HG02798 (cell line): ENCODE data around the gene WDR18.

Experiments used
- ATAC-seq: cut with Tn5 transposase; IDR thresholded peaks from one replicate; pipeline ENCODE4 v1.9.1; 2021; ENCODE audit warnings: mild to moderate bottlenecking; ENCODE audit not compliant: unreplicated experiment, poor library complexity

WDR18 gene, protein sequence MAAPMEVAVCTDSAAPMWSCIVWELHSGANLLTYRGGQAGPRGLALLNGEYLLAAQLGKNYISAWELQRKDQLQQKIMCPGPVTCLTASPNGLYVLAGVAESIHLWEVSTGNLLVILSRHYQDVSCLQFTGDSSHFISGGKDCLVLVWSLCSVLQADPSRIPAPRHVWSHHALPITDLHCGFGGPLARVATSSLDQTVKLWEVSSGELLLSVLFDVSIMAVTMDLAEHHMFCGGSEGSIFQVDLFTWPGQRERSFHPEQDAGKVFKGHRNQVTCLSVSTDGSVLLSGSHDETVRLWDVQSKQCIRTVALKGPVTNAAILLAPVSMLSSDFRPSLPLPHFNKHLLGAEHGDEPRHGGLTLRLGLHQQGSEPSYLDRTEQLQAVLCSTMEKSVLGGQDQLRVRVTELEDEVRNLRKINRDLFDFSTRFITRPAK

DNA sequence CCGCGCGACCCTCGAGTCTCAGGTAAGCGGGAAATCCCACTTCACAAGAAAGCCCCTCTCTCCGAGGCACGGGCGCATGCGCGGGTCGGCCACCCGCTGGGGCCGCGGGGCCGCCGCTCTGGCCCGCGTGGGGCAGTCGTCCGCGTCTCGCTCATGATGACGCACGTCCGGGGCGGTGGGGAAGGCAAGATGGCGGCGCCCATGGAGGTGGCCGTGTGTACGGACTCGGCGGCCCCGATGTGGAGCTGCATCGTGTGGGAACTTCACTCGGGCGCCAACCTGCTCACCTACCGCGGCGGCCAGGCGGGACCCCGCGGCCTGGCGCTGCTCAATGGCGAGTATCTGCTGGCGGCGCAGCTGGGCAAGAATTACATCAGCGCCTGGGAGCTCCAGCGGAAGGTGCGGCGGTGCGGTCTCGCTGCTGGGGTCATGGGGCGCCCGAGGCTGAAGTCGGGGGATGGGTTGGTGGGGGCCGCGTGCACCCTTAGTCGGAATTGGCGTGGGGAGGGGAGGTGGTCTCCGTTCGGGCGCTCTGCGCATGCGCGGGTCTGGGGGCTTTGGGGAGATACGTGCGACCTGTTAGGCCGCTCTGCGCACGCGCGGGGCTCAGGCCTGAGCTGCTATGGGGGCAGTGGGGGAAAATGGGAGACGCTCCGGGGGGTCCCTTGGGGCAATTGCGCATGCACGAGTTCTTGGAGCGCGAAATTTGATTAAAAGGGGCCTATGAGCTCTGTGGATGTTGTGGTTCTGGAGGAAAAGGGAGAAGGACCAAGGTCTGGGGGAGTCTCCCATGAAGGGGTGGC, at the start of gene WDR18:
WDR18 (plus strand) TSS at position 181 of the 803 bp plus-strand sequence; CDS start at position 190, 9 bp downstream.
- peak; percentile 87 for ATAC-seq

DNA sequence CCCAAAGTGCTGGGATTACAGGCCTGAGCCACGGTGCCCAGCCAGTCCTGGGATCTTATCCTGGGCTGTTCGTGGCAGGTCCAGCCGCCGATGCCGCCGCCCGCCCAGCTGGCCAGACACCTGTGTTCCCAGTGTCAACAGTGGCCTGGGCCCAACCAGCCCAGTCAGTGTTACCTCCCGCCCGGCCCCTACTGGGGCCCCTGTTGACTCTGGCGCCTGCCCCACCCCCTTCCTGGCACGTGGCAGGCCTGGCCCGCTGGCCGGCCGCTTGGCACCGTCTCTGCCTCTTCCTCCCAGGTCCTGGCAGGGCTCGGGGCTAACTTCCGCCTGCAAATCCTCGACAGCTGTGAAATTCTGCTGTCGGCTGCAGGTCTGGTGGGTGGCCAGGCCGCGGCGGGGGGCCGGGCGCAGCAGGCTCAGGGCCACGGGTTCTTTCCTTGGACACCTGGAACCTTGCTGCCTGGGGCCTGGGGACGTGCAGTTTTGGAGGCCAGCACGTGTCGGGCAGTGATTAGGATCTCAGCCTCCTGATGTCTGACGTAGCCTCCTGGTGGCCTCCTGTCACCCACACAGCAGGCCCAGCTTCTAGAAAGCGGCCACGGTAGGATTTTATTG, 49.2 kb upstream of the WDR18 start:
- no peak for ATAC-seq

DNA sequence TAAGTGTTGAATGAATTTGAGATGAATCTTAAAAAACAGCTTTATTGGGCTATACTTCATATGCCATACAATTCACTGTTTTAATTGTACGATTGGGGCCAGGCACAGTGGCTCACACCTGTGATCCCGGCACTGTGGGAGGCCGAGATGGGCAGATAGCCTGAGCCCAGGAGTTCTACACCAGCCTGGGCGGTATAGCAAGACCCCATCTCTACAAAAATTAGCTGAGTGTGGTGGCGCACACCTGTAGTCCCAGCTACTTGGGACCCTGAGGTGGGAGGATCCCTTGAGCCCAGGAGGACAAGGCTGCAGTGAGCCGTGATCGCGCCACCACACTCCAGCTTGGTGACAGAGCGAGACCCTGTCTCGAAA, 48.0 kb upstream of the WDR18 start:
- no peak for ATAC-seq

DNA sequence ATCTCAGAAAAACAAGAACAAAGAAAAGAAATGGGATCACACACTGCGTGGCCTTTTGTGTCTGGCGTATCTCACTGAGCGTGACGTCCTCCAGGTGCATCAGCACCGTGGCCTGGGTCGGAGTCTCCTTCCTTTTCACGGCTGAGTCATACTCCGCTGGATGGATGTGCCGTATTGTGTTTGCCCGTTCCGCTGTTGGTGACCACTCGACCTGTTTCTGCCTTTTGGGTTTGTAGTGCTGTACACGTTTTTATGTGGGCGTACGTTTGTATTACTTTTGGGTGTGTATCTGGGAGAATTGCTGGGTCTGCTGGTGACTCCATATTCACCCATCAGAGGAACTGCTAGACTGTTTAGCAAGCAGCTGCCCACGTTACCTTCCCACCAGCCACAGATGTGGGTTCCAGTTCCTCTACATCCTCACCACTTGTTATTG, 46.9 kb upstream of the WDR18 start:
- no peak for ATAC-seq

DNA sequence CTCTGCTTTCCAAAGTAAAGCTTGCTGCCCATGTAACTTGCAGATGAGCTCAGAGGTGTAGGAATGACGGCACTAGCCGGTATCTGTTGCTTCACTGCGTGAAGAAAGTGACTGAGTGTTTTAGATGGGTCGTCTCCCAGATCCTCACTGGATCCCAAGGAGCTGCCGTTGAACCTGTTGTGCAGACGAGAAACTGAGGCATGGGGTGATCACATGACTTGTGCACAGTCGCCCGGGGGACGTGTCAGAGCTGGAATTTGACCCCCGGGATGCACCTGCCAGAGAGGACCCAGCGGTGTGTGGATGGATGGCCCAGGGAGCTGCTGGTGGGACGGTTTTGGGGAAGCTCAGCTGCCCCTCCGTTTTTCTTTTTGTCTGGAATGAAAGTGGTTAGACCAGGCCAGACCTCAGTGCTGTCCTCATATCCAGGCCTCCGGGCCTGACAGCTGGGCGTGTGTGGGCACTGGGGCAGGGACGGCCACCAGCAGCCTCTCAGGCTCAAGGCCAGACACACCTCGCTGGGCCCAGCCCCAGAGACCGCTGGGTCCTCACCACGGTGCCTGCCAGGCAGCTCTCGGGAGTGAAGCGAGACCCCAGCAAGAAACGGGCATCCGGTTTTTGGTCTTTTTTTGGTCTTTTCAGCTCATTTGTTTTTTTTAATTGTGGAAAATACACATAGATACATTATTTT, 45.8 kb upstream of the WDR18 start:
- ATAC-seq: no peak

DNA sequence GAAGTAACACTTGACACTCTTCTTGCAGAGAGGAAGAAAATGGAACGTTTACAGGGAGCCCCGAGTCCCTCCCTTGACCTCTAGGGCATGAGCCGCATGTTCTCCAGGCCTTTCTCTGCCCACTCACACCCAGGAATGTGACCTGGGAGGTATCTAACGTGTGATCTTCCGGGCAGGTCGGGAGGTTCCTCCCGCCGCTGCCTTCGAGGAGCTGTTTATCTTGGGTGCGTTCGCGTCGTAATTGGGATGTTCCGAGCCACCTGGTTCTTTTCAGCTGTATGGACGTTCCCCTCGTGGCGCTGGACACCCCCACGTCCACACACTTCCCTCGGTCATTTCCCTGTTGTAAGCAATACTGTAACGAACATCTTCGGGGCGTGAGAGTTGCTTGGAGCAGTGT, 44.7 kb upstream of the WDR18 start:
- no peak for ATAC-seq

DNA sequence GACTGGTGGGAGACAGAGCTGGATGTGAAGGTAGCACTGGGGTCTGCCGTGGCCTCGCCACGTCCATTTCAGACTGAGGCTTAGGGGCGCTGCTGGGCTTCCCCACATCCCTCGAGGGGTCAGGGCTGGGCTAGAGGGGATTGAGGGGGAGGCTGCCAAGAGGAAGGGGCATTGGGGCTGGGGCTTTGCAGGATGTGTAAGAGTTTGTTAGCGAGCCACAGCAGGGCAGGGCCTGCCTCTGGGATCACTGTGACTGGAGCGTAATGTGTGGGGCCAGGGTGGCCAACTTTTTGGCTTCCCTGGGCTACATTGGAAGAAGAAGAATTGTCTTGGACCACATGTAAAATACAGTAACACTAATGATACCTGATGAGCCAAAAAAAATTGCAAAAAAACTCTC, 44.2 kb upstream of the WDR18 start:
- no peak for ATAC-seq

DNA sequence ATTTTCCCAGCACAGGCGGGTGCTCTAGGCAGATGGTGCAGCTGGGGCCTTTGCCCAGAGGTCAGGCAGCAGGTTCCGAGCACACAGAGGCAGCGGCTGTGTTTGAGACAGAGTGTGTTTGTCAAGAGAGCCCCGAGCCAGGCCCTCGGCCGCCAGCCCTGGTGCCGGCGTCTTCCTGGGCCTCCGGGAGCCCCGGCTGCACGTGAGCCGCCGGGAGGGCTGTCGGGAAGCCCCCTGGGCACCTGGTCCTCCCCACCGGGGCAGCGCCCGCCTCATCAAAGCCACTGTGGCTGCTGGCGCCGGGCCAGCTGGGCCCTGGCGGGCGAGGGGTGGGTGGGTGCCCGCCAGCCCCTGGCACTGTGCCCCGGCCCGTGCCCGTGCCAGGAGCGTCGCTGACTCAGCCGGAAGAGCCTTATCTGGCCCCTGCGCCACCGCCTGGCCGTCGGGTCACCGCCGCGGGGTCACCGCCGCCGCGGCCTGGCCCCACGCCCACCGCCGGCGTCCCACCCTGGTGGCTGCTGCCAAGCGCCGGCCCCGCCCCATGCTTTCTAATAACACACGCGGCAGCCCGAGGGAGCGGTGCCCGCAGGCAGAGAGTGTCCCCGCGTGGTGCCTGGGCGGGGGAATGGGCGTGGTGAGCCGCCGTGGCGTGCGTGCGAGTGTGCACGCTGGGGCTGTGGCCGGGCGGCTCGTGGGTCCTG, 43.4 kb upstream of the WDR18 start:
- ATAC-seq: peak; percentile 32

DNA sequence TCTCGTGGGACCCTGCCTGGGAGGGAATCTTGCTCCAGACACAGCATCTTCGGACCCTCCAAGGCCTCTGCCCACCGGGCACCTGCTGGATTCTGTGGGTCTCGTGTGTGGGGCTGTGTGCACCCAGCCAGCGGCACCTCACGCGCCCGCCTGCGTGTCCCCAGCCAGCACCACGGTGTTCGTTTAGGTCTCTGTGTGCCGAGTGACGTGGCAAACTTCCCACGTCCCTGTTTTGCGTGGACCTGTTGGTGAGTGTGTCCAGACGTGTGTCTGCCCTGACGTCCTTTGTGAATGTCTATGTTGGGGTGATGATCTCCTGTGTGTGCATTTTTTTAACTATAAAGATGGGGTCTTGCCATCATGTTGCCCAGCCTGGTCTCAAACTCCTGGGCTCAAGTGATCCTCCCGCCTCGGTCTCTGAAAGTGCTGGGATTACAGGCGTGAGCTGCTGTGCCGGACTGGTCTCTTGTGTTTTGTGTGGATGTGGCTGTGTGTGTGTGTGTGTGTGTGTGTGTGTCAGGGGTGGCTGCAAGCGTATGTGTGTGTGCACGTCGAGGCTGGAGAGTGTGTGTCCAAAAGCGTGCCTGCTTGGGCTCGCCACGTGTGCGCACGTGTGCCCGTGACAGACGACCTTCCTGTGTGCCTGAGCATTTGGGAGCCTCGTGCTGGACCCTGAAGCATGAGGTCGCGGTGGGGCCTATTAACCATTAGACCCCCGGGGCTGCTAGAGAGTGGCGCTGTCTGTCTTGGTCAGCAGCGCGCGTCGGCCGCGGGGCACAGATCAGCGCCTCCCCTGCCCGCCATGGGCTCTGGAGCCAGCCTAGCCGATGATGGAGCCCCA, 42.6 kb upstream of the WDR18 start:
- ATAC-seq: no peak

DNA sequence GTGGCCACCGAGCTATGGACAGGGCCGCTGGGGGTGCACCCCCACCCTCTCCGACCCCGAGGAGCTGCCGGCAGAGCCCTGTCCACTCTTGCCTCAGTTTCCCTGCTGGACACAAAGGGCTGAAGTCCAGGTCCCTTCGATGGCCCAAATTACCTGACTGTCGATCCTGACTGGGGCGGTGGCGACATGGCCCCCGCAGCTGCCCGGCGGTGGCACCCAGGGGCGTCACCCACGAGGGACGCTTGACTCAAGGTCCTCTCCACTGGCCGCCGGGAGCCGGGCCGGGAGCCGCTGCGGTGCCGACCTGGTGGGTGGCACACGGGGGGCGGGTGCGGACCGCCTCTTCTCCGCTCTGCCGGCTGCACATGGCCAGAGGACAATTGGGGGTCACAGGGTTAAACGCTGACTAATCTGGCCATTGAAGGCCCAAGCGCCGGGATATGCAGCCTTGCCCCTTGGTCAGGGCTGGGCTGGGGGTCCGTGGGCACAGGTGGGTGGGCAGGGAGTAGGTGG, 42.0 kb upstream of the WDR18 start:
- no peak for ATAC-seq

DNA sequence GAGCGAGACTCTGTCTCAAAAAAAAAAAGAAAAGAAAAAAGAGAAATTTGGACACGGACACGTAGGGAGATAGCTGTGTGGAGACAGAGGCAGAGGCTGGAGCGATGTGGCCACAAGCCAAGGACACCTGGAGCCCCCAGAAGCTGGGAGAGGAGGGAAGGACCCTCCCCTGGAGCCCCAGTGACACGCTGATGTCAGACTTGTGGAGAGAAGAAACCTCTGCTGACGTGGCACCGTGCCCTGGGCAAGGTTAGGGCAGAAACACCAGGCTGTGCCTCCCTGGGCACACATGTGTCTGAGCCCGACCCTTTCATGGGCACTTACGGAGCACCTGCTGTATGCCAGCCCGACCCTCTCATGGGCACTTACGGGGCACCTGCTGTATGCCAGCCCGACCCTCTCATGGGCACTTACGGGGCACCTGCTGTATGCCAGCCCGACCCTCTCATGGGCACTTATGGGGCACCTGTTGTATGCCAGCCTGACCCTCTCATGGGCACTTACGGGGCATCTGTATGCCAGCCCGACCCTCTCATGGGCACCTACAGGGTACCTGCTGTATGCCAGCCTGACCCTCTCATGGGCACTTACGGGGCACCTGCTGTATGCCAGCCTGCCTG, 40.5 kb upstream of the WDR18 start:
- ATAC-seq: no peak

DNA sequence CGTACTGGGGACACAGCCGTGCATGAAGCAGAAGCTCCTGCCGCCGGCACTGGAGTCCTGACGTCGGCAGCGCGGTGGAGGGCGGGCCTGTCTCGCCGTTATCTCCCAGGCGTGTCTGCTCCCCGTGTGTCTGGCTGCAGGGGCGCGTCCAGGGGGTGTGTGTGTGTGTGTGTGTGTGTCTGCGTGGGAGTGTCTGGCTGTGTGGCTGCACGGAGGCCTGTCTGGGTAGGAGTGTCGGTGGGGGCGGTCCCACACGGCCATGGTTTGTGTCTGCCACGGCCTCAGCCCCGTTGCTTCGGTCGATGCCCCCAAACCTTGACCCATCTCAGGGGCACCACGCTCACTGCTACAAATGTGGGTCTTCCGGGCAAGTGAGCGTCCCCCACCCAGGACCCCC, 40.0 kb upstream of the WDR18 start:
- ATAC-seq: no peak

DNA sequence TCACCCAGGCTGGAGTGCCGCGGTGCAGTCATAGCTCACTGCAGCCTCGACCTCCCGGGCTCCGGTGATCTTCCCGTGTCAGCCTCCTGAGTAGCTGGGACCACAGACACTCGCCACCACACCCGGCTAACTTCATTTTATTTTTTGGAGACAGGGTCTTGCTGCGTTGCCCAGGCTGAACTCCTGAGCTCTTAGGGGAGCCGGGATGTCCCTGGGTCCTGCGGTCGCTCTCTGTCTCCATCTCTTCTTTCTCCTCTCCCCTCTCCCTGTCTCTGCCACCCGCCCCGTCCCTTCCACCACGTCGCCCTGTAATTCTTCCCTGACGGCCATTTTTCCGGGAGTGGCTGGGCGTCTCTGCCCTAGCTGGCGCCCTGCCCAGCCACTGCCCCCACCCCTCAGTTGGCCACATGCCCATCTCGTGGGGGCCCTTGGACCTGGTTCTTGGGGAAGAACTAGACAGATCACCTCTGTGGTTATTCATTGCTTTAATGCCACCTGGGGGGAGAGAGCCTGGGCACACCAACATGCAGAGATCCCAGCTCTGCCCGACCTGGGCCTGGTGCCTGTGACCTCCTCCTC, 39.4 kb upstream of the WDR18 start:
- ATAC-seq: no peak

DNA sequence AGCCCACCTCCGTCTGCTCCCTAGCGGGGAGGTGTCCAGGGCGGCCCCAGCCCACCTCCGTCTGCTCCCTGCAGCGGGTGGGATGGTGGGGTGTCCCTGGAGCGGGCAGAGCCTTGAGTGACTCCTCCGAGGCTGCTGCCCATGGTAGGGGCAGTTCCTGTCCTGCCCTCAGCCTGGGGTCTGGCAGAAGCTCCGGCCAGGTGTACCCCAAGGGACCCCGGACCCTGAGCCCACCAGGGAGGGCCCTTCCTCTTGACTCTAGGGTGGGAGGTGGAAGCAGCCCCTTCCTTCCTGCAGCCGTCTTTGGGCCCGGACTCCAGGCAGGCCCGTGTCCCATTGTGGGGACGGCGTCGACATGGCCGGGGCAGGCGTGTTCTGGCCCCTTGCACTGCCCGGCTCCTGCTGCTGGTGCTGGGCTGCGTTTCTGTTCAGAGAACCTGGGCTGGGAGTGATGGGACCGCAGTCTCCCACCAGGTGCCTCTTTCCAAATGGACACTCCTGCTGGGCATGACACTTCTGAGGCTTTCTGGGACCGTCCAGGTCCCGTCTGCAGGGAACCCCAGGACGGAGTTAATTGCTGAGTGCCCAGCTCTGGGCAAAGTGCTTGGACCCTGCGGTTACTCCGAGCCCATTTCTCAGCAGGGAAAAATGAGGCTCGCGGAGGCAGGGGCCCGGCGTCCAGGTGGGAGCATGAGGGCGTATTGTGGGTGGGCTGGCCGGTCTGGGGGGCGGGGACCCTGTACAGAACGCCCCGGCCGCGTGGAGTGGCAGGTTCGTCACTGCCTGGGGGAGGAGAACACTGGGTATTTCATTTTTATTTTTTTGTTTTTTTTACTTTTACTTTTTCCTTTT, 38.5 kb upstream of the WDR18 start:
- no peak for ATAC-seq

DNA sequence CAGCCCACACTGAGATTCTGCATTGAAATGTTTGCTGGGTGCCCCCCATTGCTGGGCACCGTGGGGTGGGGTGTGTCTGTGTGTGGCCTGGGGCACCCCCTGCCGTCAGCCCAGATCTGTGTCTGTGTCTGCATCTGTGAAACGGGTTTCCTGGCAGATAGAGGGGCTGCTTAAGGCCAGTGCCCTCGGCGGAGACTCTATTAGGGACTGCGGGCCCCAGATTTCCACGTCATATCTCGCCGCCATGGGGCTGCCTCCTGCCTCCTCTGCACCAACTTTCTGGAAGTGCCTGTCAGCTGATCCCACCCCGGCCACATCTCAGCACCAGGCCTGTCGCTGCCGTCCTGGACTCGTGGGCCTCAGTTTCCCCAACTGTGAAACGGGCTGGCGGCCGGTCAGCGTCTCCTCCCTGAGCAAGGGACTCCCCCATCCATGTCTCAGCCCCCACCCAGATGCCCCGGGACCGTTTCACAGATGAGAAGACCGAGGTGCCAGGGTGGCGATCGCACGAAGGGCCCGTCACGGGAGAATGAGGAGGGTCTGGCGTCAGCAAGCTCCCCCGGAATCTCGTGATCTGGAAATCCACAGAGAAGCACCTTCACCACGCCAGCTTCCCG, 36.9 kb upstream of the WDR18 start:
- peak; percentile 10 for ATAC-seq

DNA sequence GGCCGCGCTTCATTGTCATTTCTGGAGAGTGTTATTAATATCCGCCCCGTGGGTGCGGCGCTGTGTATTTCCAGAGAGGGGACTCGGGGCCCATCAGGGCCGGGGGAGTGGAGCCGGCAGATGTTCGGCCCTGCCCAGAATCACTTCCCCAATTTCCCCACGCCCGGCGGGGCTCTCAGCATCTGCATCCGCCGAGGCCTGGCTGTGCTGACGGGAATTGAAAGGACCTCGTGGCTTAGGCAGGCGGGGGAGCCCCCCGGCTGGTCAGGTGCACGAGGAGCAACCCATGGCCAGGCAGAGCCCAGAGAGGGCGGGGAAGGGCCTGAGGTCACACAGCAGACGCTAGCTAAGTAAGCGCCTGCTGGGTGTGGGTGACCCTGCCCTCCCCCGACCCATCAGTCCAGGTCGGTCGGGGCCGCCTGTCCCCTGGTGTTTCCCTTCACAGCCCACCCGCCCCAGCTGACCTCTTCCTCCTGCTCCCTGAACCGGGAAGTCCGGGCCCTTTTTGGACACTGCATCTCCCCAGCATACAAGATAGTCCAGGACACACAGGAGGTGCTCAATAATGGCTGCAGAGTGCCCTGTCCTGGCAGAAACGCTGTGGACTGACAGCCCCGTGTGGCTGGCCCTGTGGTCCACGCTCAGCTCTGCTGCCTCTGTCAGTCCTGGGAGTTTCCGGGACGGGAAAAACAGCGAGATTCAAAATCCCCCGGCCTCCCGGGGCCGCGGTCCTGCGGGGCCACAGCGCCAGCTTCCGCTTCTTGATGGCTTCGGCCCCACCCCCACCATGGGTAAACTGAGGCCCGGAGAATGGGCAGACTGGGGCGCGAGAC, 36.2 kb upstream of the WDR18 start:
- ATAC-seq: peak; percentile 74
